Endothelial cell of umbilical vein (primary cell): ENCODE results near the gene TRPM1. TPM values are rescaled to one million over a fixed set of nuclear protein-coding genes. Genes with fewer than 3 reads are reported as not detected.
A peak's percentile ranks its signal among the peaks of the same experiment; 100 is the strongest.

Experiments
- BruUV-seq: library from RNA; stranded (reverse); fragments of 400-500 nt; replicated peaks from 2 replicates; lab custom pipeline; 2021; lab: Mats Ljungman, UMichigan
- CTCF ChIA-PET: fragments of 300-600, 350-600 bp; sonication (Branson Sonifier 250); formaldehyde crosslinking; loops from one replicate; lab custom pipeline; 2021; ENCODE audit warnings: antibody characterized with exemption, inconsistent platforms; lab: Charles Lee
- POLR2A ChIA-PET: fragments of 300-600, 350-600 bp; sonication (Branson Sonifier 250); formaldehyde crosslinking; loops from one replicate; lab custom pipeline; 2021; ENCODE audit warnings: antibody characterized with exemption, inconsistent platforms; lab: Charles Lee
- DNase-seq: peaks from one replicate; pipeline ENCODE4 v3.0.0-alpha.2; 2011; ENCODE audit warnings: low read depth, low spot score
- FAIRE-seq: peaks from 2 replicates; lab custom pipeline; 2011; peaks lifted over from hg19 to GRCh38; lab: Jason Lieb, UNC
- H2AFZ ChIP-seq: 2 replicates; pipeline ENCODE4 v1.6.0; 2012; ENCODE audit warnings: low read depth, low read length, control low read depth, inconsistent platforms
- H3K27ac ChIP-seq: 2 replicates; pipeline ENCODE4 v1.5.1; 2011; ENCODE audit warnings: low read depth, mild to moderate bottlenecking, control low read depth, low read length, moderate library complexity; ENCODE audit not compliant: insufficient read depth
- H3K27me3 ChIP-seq, 2 experiments: 2 replicates each; pipeline versions ENCODE4 v1.6.0 to v1.6.1; 2011; ENCODE audit warnings: low read length in 2 of 2, mixed read lengths in 1 of 2; ENCODE audit not compliant: control insufficient read depth in 2 of 2, insufficient read depth in 2 of 2
- H3K36me3 ChIP-seq, 2 experiments: 2 replicates in 1 of 2; 3 replicates in 1 of 2; pipeline ENCODE4 v1.5.1; 2011; ENCODE audit warnings: low read length in 2 of 2, mild to moderate bottlenecking in 1 of 2, moderate library complexity in 1 of 2; ENCODE audit not compliant: control insufficient read depth in 2 of 2, insufficient read depth in 2 of 2; ENCODE audit errors: extremely low read depth in 1 of 2
- H3K4me1 ChIP-seq: 3 replicates; pipeline ENCODE4 v1.5.1; 2011; ENCODE audit warnings: mild to moderate bottlenecking, low read length; ENCODE audit not compliant: control insufficient read depth, insufficient read depth; ENCODE audit errors: extremely low read depth
- H3K4me2 ChIP-seq: 2 replicates; pipeline ENCODE4 v1.6.1; 2011; ENCODE audit warnings: low read length, control low read depth, mixed read lengths; ENCODE audit not compliant: insufficient read depth
- H3K4me3 ChIP-seq, 3 experiments: fragments of 200-600 bp in 1 of 3; sonication (generic), shearing (Covaris generic) in 1 of 3; replicated peaks in 1 of 3; 2 replicates each; pipeline ENCODE4 v1.5.1; 2011 to 2016; ENCODE audit warnings: control low read depth in 3 of 3, low read length in 3 of 3, mild to moderate bottlenecking in 2 of 3, inconsistent platforms in 1 of 3, low read depth in 1 of 3, moderate library complexity in 1 of 3; ENCODE audit not compliant: insufficient read depth in 1 of 3
- H3K79me2 ChIP-seq: 2 replicates; pipeline ENCODE4 v1.6.0; 2012; ENCODE audit warnings: low read length, inconsistent platforms; ENCODE audit not compliant: control insufficient read depth, insufficient read depth
- H3K9ac ChIP-seq: replicated peaks from 2 replicates; pipeline ENCODE3; 2011; ENCODE audit warnings: low read length, control low read depth; ENCODE audit not compliant: insufficient read depth; ENCODE audit errors: extremely low read depth
- H3K9me1 ChIP-seq: replicated peaks from 3 replicates; pipeline ENCODE4 v1.6.0; 2011; ENCODE audit warnings: mild to moderate bottlenecking, low read length; ENCODE audit not compliant: control insufficient read depth, insufficient read depth; ENCODE audit errors: extremely low read depth
- H3K9me3 ChIP-seq: replicated peaks from 2 replicates; pipeline ENCODE4 v1.5.1; 2012; ENCODE audit warnings: low read length, inconsistent platforms; ENCODE audit not compliant: control insufficient read depth, insufficient read depth
- H4K20me1 ChIP-seq: replicated peaks from 2 replicates; pipeline ENCODE3; 2011; ENCODE audit warnings: mild to moderate bottlenecking, low read length; ENCODE audit not compliant: control insufficient read depth, insufficient read depth; ENCODE audit errors: extremely low read depth
- EZH2 ChIP-seq: IDR thresholded peaks from 2 replicates; pipeline ENCODE4 v1.6.1; 2012; ENCODE audit warnings: borderline replicate concordance, low read depth, mild to moderate bottlenecking, moderate library complexity, low read length, inconsistent platforms; ENCODE audit not compliant: severe bottlenecking
- FOS ChIP-seq: IDR thresholded peaks from 2 replicates; pipeline ENCODE4 v1.6.1; 2011; ENCODE audit warnings: mild to moderate bottlenecking, low read length, moderate library complexity, borderline replicate concordance; ENCODE audit not compliant: insufficient read depth
- GATA2 ChIP-seq: IDR thresholded peaks from 2 replicates; pipeline ENCODE4 v1.7.0; 2011; ENCODE audit warnings: low read depth, mild to moderate bottlenecking, moderate library complexity, mixed read lengths, low read length; ENCODE audit not compliant: insufficient read length, insufficient read depth
- JUN ChIP-seq: IDR thresholded peaks from 2 replicates; pipeline ENCODE4 v1.6.1; 2011; ENCODE audit warnings: borderline replicate concordance, low read depth; ENCODE audit not compliant: insufficient read length, insufficient read depth
- MYC ChIP-seq: IDR thresholded peaks from one replicate; pipeline ENCODE4 v1.6.1; 2011; ENCODE audit warnings: mild to moderate bottlenecking, low read depth, low read length
- POLR2A ChIP-seq: IDR thresholded peaks from 2 replicates; pipeline ENCODE4 v1.6.1; 2012; ENCODE audit warnings: low read depth, mild to moderate bottlenecking, control low read depth, low read length
- POLR2AphosphoS5 ChIP-seq: IDR thresholded peaks from 2 replicates; pipeline ENCODE4 v1.6.1; 2012; ENCODE audit warnings: low read depth, mild to moderate bottlenecking, control low read depth, low read length, moderate library complexity; ENCODE audit not compliant: insufficient read depth
- dilution Hi-C: fragments of 300-500 bp; cut with MboI; formaldehyde crosslinking; loops from one replicate; pipeline ENCODE4 v1.15.0; 2019; ENCODE audit warnings: low sequenced_read_pairs; ENCODE audit not compliant: extremely low pct_ligation_motif_present
- intact Hi-C: fragments of 100-400 bp; cut with micrococcal nuclease; formaldehyde crosslinking; loops from one replicate; pipeline ENCODE4 v1.10.0; 2022
- polyA plus RNA-seq, 4 experiments: library from polyadenylated mRNA; depleted of rRNA in 3 of 4; stranded (reverse) in 3 of 4; unstranded in 1 of 4; fragments of >200 nt; gene quantifications; 2 replicates each; pipeline versions ENCODE4 v1.2.1 to v1.2.3, GENCODE V29; 2011 to 2012; ENCODE audit warnings: missing spikeins in 1 of 4
- total RNA-seq: library from RNA; stranded (reverse); gene quantifications from 2 replicates; pipeline ENCODE4 v1.2.3, GENCODE V29; 2021
- TF ChIP-seq, protein P1 (sequence below): IDR thresholded peaks from 2 replicates; pipeline ENCODE4 v1.6.1; 2011; ENCODE audit not compliant: insufficient read depth, insufficient read length
- TF ChIP-seq, protein P2 (sequence below), 2 donors: IDR thresholded peaks; 1 replicate in 1 of 2; 2 replicates in 1 of 2; pipeline ENCODE4 v1.5.1; 2011; ENCODE audit warnings: low read length in 2 of 2, mild to moderate bottlenecking in 2 of 2, moderate library complexity in 2 of 2, control low read depth in 1 of 2, inconsistent platforms in 1 of 2, low read depth in 1 of 2; ENCODE audit not compliant: insufficient read depth in 1 of 2; ENCODE audit errors: extremely low read depth in 1 of 2

Gene TRPM1
- total and polyA plus RNA-seq, 2 donors (not counting 3 experiments of a cell fraction or from before 2014, with no cell fraction given): 0.19 TPM; not detected in 1

DNA sequence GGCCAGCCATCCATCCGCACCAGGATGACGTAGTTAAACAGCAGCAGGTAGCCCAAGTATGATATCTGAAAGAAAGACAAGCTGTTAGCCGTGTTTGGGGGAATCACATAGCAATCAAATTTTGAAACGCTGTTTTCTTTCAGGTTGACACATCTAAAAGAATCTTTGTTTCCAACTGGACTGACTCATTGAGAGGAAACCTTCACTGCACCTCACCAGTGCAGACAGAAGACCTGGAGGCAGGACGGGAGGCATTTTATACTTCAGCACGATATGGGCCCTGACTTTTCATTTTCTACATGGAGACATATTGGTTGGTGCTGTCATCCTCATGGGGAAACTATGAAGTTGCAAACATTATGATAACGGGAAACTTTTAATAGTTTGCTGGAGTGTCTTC lies 65.9 kb downstream of the TRPM1 start:
- intact Hi-C loops (no loop called here), dilution Hi-C loops (no loop called here)
- peaks cover 36% of the 10 kb centered on the region for H3K4me1 ChIP-seq
- H3K27me3 ChIP-seq: no peaks in the 10 kb centered on the region
- no peaks in the 10 kb centered on the region for H3K79me2 ChIP-seq
- no peaks in the 10 kb centered on the region for H3K9me1 ChIP-seq
- no peaks in the 10 kb centered on the region for H3K9me3 ChIP-seq
- POLR2A ChIA-PET: no interaction called here
- FAIRE-seq (no peak), DNase-seq (no peak)
- H3K27ac ChIP-seq: no peak overlapping the region
- peak overlapping the region; percentile 13 for H2AFZ ChIP-seq
- H3K4me3 ChIP-seq: no peak overlapping the region
- H3K4me2 ChIP-seq: no peak overlapping the region
- H4K20me1 ChIP-seq: no peaks in the 10 kb centered on the region
- H3K36me3 ChIP-seq: no peaks in the 10 kb centered on the region
- CTCF ChIA-PET: interaction anchor here (1.0 kb wide), 1 partner anchor 94 kb away, joined by 3 read pairs; no protein-coding TSS in a partner anchor
- H3K9ac ChIP-seq: no peak overlapping the region
- no TSS peak for BruUV-seq
- no peak for TF ChIP-seq EZH2
- no peak for TF ChIP-seq FOS
- TF ChIP-seq GATA2: no peak
- no peak for TF ChIP-seq POLR2AphosphoS5
- no peak for TF ChIP-seq MYC
- TF ChIP-seq, protein P1, sequence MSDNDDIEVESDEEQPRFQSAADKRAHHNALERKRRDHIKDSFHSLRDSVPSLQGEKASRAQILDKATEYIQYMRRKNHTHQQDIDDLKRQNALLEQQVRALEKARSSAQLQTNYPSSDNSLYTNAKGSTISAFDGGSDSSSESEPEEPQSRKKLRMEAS: no peak
- TF ChIP-seq, protein P2, sequence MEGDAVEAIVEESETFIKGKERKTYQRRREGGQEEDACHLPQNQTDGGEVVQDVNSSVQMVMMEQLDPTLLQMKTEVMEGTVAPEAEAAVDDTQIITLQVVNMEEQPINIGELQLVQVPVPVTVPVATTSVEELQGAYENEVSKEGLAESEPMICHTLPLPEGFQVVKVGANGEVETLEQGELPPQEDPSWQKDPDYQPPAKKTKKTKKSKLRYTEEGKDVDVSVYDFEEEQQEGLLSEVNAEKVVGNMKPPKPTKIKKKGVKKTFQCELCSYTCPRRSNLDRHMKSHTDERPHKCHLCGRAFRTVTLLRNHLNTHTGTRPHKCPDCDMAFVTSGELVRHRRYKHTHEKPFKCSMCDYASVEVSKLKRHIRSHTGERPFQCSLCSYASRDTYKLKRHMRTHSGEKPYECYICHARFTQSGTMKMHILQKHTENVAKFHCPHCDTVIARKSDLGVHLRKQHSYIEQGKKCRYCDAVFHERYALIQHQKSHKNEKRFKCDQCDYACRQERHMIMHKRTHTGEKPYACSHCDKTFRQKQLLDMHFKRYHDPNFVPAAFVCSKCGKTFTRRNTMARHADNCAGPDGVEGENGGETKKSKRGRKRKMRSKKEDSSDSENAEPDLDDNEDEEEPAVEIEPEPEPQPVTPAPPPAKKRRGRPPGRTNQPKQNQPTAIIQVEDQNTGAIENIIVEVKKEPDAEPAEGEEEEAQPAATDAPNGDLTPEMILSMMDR (IDR thresholded peaks at IDR 0.05; ENCODE audit: extremely low read depth in 1 of 2, insufficient read depth in 1 of 2, low read depth in 1 of 2, low read length in 2 of 2): no peak
- TF ChIP-seq JUN: no peak
- TF ChIP-seq POLR2A: no peak
